Mammary microvascular endothelial cell (primary cell): ENCODE measurements around the gene MCHR1. TPM values are rescaled to one million over a fixed set of nuclear protein-coding genes. Genes with fewer than 3 reads are reported as not detected.

ENCODE experiments used
- total RNA-seq: library from RNA; depleted of rRNA; stranded (reverse); fragments of >200 nt; gene quantifications from 2 replicates; pipeline ENCODE4 v1.2.3, GENCODE V29; 2015

The MCHR1 gene, protein sequence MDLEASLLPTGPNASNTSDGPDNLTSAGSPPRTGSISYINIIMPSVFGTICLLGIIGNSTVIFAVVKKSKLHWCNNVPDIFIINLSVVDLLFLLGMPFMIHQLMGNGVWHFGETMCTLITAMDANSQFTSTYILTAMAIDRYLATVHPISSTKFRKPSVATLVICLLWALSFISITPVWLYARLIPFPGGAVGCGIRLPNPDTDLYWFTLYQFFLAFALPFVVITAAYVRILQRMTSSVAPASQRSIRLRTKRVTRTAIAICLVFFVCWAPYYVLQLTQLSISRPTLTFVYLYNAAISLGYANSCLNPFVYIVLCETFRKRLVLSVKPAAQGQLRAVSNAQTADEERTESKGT
- total RNA-seq, result not detected in 2 replicates

GRCh38 chr22:40679249-40679963 lies at the start of gene MCHR1:
MCHR1 (plus strand) TSS chr22:40679484; CDS start chr22:40679653, 169 bp downstream.

GRCh38 chr22:40636380-40637182 lies 42.7 kb upstream of the MCHR1 start, which contains the start of gene MRTFA:
MRTFA (minus strand) TSS chr22:40636719.

Other genes with a start within 250 kb of the MCHR1 start
- 29.4 and 36.7 TPM in 2 replicates for gene MRTFA, start 42.8 kb upstream of the MCHR1 start, total RNA-seq
- gene SLC25A17, start 139.9 kb downstream of the MCHR1 start, total RNA-seq, result 14.9 and 17.1 TPM in 2 replicates
- 110 and 135 TPM in 2 replicates for gene ST13, start 177.2 kb downstream of the MCHR1 start, total RNA-seq
- 6.4 and 8.1 TPM in 2 replicates for gene XPNPEP3, start 177.7 kb downstream of the MCHR1 start, total RNA-seq
- gene DNAJB7, start 182.6 kb downstream of the MCHR1 start, total RNA-seq, result not detected in 2 replicates